ENCODE results near the gene NID2. TPM values are rescaled to one million over a fixed set of nuclear protein-coding genes. Genes with fewer than 3 reads are reported as not detected.
A peak's percentile ranks its signal among the peaks of the same experiment; 100 is the strongest.

Gene NID2
- polyA plus RNA-seq, 1 experiment = 413 TPM

GRCh38 chr14:52089218-52089617, 20.4 kb upstream of the NID2 start:
- Histone ChIP-seq H3K27me3 (ENCODE audit: control insufficient read depth, insufficient read depth, low read length) (no peaks in the 10 kb centered on the region), H3K9me3 (ENCODE audit: control insufficient read depth, insufficient read depth, low read length) (no peaks in the 10 kb centered on the region), H3K27ac (ENCODE audit: low read depth, low read length) (no peak overlapping the region), H3K4me3 (ENCODE audit: low read depth, low read length) (no peak overlapping the region)
- ChIA-PET POLR2A (interaction anchor here (0.9 kb wide), 1 partner anchor 20 kb away, joined by 3 read pairs; the partner anchor contains the start of gene NID2), CTCF (interaction anchor here (0.5 to 1.6 kb wide), 7 partner anchors 9 to 530 kb away, joined by 3 to 7 read pairs (median 3); no protein-coding TSS in a partner anchor)
- DNase-seq (ENCODE audit: low read depth, low spot score) = no peak
- TF ChIP-seq CTCF (IDR thresholded peaks at IDR 0.05; ENCODE audit: low read depth, low read length) = no peak

GRCh38 chr14:52086711-52087110, 17.9 kb upstream of the NID2 start:
- POLR2A ChIA-PET = interaction anchor here (0.7 to 1.7 kb wide), 2 partner anchors 18 to 38 kb away, joined by 6 read pairs; partner anchors contain the start of gene NID2
- Histone ChIP-seq H3K27ac (ENCODE audit: low read depth, low read length) (no peak overlapping the region), H3K9me3 (ENCODE audit: control insufficient read depth, insufficient read depth, low read length) (no peaks in the 10 kb centered on the region), H3K27me3 (ENCODE audit: control insufficient read depth, insufficient read depth, low read length) (no peaks in the 10 kb centered on the region), H3K4me3 (ENCODE audit: low read depth, low read length) (no peak overlapping the region)
- TF ChIP-seq CTCF (IDR thresholded peaks at IDR 0.05; ENCODE audit: low read depth, low read length) = no peak
- no peak for DNase-seq (ENCODE audit: low read depth, low spot score)
- CTCF ChIA-PET = interaction anchor here (0.7 kb wide), 1 partner anchor 225 kb away, joined by 6 read pairs; no protein-coding TSS in a partner anchor

GRCh38 chr14:52082903-52083302, 14.0 kb upstream of the NID2 start:
- H3K27me3 ChIP-seq (ENCODE audit: control insufficient read depth, insufficient read depth, low read length) = no peaks in the 10 kb centered on the region
- H3K9me3 ChIP-seq (ENCODE audit: control insufficient read depth, insufficient read depth, low read length) = no peaks in the 10 kb centered on the region
- no peak for TF ChIP-seq CTCF (IDR thresholded peaks at IDR 0.05; ENCODE audit: low read depth, low read length)
- no peak overlapping the region for H3K4me3 ChIP-seq (ENCODE audit: low read depth, low read length)
- POLR2A ChIA-PET = interaction anchor here (1.3 kb wide), 1 partner anchor 28 kb away, joined by 4 read pairs; no protein-coding TSS in a partner anchor
- H3K27ac ChIP-seq (ENCODE audit: low read depth, low read length) = no peak overlapping the region
- CTCF ChIA-PET = no interaction called here
- no peak for DNase-seq (ENCODE audit: low read depth, low spot score)

GRCh38 chr14:52081964-52082363, 13.1 kb upstream of the NID2 start:
- H3K4me3 ChIP-seq (ENCODE audit: low read depth, low read length) = no peak overlapping the region
- POLR2A ChIA-PET = interaction anchor here (0.6 to 4.1 kb wide), 3 partner anchors 12 to 433 kb away, joined by 3 to 61 read pairs (median 4); partner anchors contain the start of gene NID2
- peak overlapping the region; percentile 89 for H3K27ac ChIP-seq (ENCODE audit: low read depth, low read length)
- no peak for TF ChIP-seq CTCF (IDR thresholded peaks at IDR 0.05; ENCODE audit: low read depth, low read length)
- no peak for DNase-seq (ENCODE audit: low read depth, low spot score)
- no peaks in the 10 kb centered on the region for H3K27me3 ChIP-seq (ENCODE audit: control insufficient read depth, insufficient read depth, low read length)
- CTCF ChIA-PET = interaction anchor here (0.7 to 1.7 kb wide), 2 partner anchors 23 to 86 kb away, joined by 3 to 4 read pairs; no protein-coding TSS in a partner anchor
- H3K9me3 ChIP-seq (ENCODE audit: control insufficient read depth, insufficient read depth, low read length) = no peaks in the 10 kb centered on the region

Measured in AG04450 (cell line).